WTC11 (cell line): Measurements from ENCODE around the gene TSC1. TPM values are rescaled to one million over a fixed set of nuclear protein-coding genes. Genes with fewer than 3 reads are reported as not detected.

ENCODE experiments used
- ATAC-seq: fragments of 200-7000 bp; cut with Tn5 transposase; 2 replicates; pipeline ENCODE4 v1.10.0; 2021; ENCODE audit warnings: mild to moderate bottlenecking, moderate library complexity
- CTCF ChIA-PET: fragments of 300-600 bp; sonication (Branson Sonifier 250); formaldehyde crosslinking; loops from one replicate; lab custom pipeline; 2021; ENCODE audit warnings: antibody characterized with exemption; lab: Charles Lee
- POLR2A ChIA-PET: fragments of 350-600 bp; sonication (Branson Sonifier 250); formaldehyde crosslinking; loops from one replicate; lab custom pipeline; 2021; ENCODE audit warnings: antibody characterized with exemption; lab: Charles Lee
- DNase-seq: peaks from one replicate; pipeline ENCODE4 v3.0.0; 2021; ENCODE audit warnings: low spot score
- H3K27ac Mint-ChIP-seq: 2 replicates; pipeline ENCODE4 v1.8.0; 2021; ENCODE audit warnings: mixed read lengths
- H3K27me3 Mint-ChIP-seq: 2 replicates; pipeline ENCODE4 v1.8.0; 2021; ENCODE audit warnings: low read depth, mild to moderate bottlenecking, moderate library complexity, mixed read lengths
- H3K36me3 Mint-ChIP-seq: 2 replicates; pipeline ENCODE4 v1.8.0; 2021; ENCODE audit warnings: mixed read lengths
- H3K4me1 Mint-ChIP-seq: 2 replicates; pipeline ENCODE4 v1.8.0; 2022; ENCODE audit warnings: mixed read lengths
- H3K4me3 Mint-ChIP-seq: 2 replicates; pipeline ENCODE4 v1.8.0; 2021; ENCODE audit warnings: mild to moderate bottlenecking, moderate library complexity, mixed read lengths
- H3K9me3 Mint-ChIP-seq: 2 replicates; pipeline ENCODE4 v1.8.0; 2021; ENCODE audit warnings: mixed read lengths
- ATF1 ChIP-seq: sonication (generic); formaldehyde crosslinking; IDR thresholded peaks from 2 replicates; pipeline ENCODE4 v1.8.1; 2023; ENCODE audit warnings: mild to moderate bottlenecking, moderate library complexity, missing genetic modification reagents
- CBFB ChIP-seq: sonication (generic); formaldehyde crosslinking; IDR thresholded peaks from 2 replicates; pipeline ENCODE4 v1.8.1; 2022; ENCODE audit warnings: mild to moderate bottlenecking, low read depth, missing genetic modification reagents
- FOXK1 ChIP-seq: sonication (generic); formaldehyde crosslinking; IDR thresholded peaks from 2 replicates; pipeline ENCODE4 v1.8.0; 2022; ENCODE audit warnings: mild to moderate bottlenecking, moderate library complexity, missing genetic modification reagents
- GTF2I ChIP-seq: fragments of 250-450 bp; sonication (Bioruptor Pico); conservative IDR thresholded peaks from 2 replicates; pipeline ENCODE4 v1.4.0; 2021; ENCODE audit warnings: mild to moderate bottlenecking
- HMGA2 ChIP-seq: fragments of 250-450 bp; sonication (Bioruptor Pico); IDR thresholded peaks from 2 replicates; pipeline ENCODE4 v1.4.0; 2021; ENCODE audit warnings: mild to moderate bottlenecking, moderate library complexity
- NFATC4 ChIP-seq: fragments of 250-450 bp; sonication (Bioruptor Pico); IDR thresholded peaks from 2 replicates; pipeline ENCODE4 v1.9.0; 2021; ENCODE audit warnings: mild to moderate bottlenecking
- NFYB ChIP-seq: sonication (generic); formaldehyde crosslinking; conservative IDR thresholded peaks from 2 replicates; pipeline ENCODE4 v1.8.0; 2022; ENCODE audit warnings: low read depth, missing genetic modification reagents
- SOX15 ChIP-seq: fragments of 250-450 bp; sonication (Bioruptor Pico); IDR thresholded peaks from 2 replicates; pipeline ENCODE4 v1.9.0; 2021; ENCODE audit warnings: mild to moderate bottlenecking
- TEAD4 ChIP-seq: sonication (generic); formaldehyde crosslinking; IDR thresholded peaks from 2 replicates; pipeline ENCODE4 v1.8.0; 2022; ENCODE audit warnings: mild to moderate bottlenecking, missing genetic modification reagents
- TP53 ChIP-seq: sonication (generic); formaldehyde crosslinking; IDR thresholded peaks from 2 replicates; pipeline ENCODE4 v1.8.1; 2023; ENCODE audit warnings: mild to moderate bottlenecking, missing genetic modification reagents
- ZNF281 ChIP-seq: sonication (generic); formaldehyde crosslinking; IDR thresholded peaks from 2 replicates; pipeline ENCODE4 v1.8.0; 2023; ENCODE audit warnings: mild to moderate bottlenecking, missing genetic modification reagents
- total RNA-seq: library from RNA; stranded (reverse); gene quantifications from 3 replicates; pipeline ENCODE4 v1.2.3, GENCODE V29; 2021
- TF ChIP-seq, protein P1 (sequence below): sonication (generic); formaldehyde crosslinking; IDR thresholded peaks from 2 replicates; pipeline ENCODE4 v1.8.1; 2022; ENCODE audit warnings: mild to moderate bottlenecking, missing genetic modification reagents, moderate library complexity, borderline replicate concordance
- TF ChIP-seq, protein P2 (sequence below): sonication (generic); formaldehyde crosslinking; conservative IDR thresholded peaks from 2 replicates; pipeline ENCODE4 v1.8.1; 2022; ENCODE audit warnings: mild to moderate bottlenecking, missing genetic modification reagents

Gene TSC1
- total RNA-seq, 1 experiment from 2014 or later: 52.9 TPM

- TF ChIP-seq, protein P1, sequence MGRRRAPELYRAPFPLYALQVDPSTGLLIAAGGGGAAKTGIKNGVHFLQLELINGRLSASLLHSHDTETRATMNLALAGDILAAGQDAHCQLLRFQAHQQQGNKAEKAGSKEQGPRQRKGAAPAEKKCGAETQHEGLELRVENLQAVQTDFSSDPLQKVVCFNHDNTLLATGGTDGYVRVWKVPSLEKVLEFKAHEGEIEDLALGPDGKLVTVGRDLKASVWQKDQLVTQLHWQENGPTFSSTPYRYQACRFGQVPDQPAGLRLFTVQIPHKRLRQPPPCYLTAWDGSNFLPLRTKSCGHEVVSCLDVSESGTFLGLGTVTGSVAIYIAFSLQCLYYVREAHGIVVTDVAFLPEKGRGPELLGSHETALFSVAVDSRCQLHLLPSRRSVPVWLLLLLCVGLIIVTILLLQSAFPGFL (CRISPR knock-in tag): no peak
- TF ChIP-seq ZNF281 (no peak), ATF1 (CRISPR knock-in tag) (no peak), NFATC4 (CRISPR knock-in tag) (no peak), TP53 (CRISPR knock-in tag) (no peak)
- TF ChIP-seq, protein P2, sequence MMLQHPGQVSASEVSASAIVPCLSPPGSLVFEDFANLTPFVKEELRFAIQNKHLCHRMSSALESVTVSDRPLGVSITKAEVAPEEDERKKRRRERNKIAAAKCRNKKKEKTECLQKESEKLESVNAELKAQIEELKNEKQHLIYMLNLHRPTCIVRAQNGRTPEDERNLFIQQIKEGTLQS (CRISPR knock-in tag): no peak
Measured at GRCh38 chr9:132946211-132946610, 1.8 kb upstream of the TSC1 start (continued).

DNA sequence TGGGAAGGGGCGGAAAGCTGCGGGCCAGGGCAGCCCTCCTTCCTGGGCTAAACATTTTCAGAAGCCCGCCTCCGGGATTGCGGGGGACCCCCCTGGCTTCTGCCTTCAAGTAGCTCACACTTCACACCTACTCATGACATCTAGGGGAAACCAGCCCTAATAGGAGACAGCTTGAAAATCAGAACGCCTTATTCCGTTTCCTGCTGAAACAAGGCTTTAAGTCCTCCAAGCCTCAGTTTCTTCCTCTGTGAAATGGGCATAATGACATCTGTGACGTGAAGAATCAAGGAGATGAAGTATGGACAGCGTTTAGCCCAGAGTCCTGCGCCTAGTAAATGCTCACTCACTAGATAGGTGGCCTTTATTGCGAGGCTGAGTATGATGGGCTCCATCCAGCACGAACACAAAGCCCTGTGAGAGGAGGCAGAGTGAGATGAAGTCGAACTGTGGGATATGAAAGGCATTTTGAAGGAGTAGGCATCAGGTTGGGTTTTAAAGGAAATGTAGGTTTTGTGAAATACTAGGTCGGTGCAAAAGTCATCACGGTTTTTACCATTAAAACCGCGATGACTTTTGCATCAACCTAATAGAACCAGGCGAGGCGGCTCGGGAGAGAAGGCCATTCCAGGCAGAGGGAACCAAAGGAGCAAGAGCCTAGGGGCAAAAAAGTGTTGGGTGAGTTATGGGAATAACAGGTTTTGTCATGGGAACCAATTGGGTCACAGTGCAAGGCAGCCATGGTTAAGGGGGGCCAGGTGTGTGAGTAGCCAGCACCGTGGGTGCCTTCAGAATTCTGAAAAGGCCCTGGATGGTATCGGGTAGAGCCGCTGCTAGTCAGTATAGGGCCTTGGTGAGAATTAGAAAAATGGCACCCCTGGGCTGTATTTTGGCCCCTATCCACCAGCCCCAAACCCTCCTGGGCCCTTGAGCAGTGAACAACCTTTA, 1.0 kb upstream of the TSC1 start:
- Mint-ChIP-seq H3K27ac (peak overlapping the region; percentile 65), H3K9me3 (no peaks in the 10 kb centered on the region), H3K27me3 (no peaks in the 10 kb centered on the region), H3K4me1 (peaks cover 48% of the 10 kb centered on the region), H3K36me3 (no peaks in the 10 kb centered on the region), H3K4me3 (peak overlapping the region; percentile 84)
- ATAC-seq: no peak
- no peak for DNase-seq
- TF ChIP-seq GTF2I (CRISPR knock-in tag): peak; percentile 98
- no peak for TF ChIP-seq FOXK1
- ChIA-PET POLR2A (interaction anchor here (1.4 kb wide), 1 partner anchor 36 kb away, joined by 16 read pairs; no protein-coding TSS in a partner anchor), CTCF (interaction anchor here (0.6 to 1.3 kb wide), 9 partner anchors 11 to 535 kb away, joined by 3 to 6 read pairs (median 4); partner anchors contain the start of genes CFAP77 and GFI1B)

GRCh38 chr9:132943651-132944293, 644 bp downstream of the TSC1 start:
- CTCF ChIA-PET: interaction anchor here (0.8 to 1.5 kb wide), 5 partner anchors 78 to 175 kb away, joined by 3 to 6 read pairs (median 3); partner anchors contain the start of gene GTF3C5
- peaks cover 59% of the 10 kb centered on the region for H3K4me1 Mint-ChIP-seq
- no peaks in the 10 kb centered on the region for H3K27me3 Mint-ChIP-seq
- peak overlapping the region; percentile 52 for H3K27ac Mint-ChIP-seq
- TF ChIP-seq TEAD4 (no peak), HMGA2 (CRISPR knock-in tag) (no peak)
- H3K9me3 Mint-ChIP-seq: no peaks in the 10 kb centered on the region
- POLR2A ChIA-PET: interaction anchor here (1.0 to 1.4 kb wide), 2 partner anchors 34 to 58 kb away, joined by 3 to 16 read pairs; no protein-coding TSS in a partner anchor
- DNase-seq (no peak), ATAC-seq (peak; percentile 8)
- no peaks in the 10 kb centered on the region for H3K36me3 Mint-ChIP-seq
- H3K4me3 Mint-ChIP-seq: peak overlapping the region; percentile 84

GRCh38 chr9:132942541-132943182, 1.8 kb downstream of the TSC1 start:
- ChIA-PET CTCF (no interaction called here), POLR2A (no interaction called here)
- Mint-ChIP-seq H3K4me3 (peak overlapping the region; percentile 84), H3K36me3 (no peaks in the 10 kb centered on the region), H3K27me3 (no peaks in the 10 kb centered on the region), H3K9me3 (no peaks in the 10 kb centered on the region), H3K27ac (peak overlapping the region; percentile 9; the same call in 1 of the 2 replicates), H3K4me1 (peaks cover 61% of the 10 kb centered on the region)
- DNase-seq (no peak), ATAC-seq (no peak)
- TF ChIP-seq NFYB (CRISPR knock-in tag): no peak
- no peak for TF ChIP-seq CBFB (CRISPR knock-in tag)
- TF ChIP-seq SOX15: no peak
